OCI-LY7 (cell line): Measurements from ENCODE around the gene VAMP1.

Experiments
- EZH2phosphoT487 ChIP-seq: fragments of 200-600 bp; sonication (generic); IDR thresholded peaks from 2 replicates; pipeline ENCODE4 v1.6.1; 2018; ENCODE audit warnings: low read depth, borderline replicate concordance, mild to moderate bottlenecking, mixed run types, antibody characterized with exemption, low read length, moderate library complexity, mixed read lengths
- TF ChIP-seq, protein P1 (sequence below): fragments of 200-600 bp; sonication (generic); conservative IDR thresholded peaks from 2 replicates; pipeline ENCODE4 v1.5.1; 2014; ENCODE audit warnings: mild to moderate bottlenecking, antibody characterized with exemption, low read length, moderate library complexity, mixed read lengths

DNA sequence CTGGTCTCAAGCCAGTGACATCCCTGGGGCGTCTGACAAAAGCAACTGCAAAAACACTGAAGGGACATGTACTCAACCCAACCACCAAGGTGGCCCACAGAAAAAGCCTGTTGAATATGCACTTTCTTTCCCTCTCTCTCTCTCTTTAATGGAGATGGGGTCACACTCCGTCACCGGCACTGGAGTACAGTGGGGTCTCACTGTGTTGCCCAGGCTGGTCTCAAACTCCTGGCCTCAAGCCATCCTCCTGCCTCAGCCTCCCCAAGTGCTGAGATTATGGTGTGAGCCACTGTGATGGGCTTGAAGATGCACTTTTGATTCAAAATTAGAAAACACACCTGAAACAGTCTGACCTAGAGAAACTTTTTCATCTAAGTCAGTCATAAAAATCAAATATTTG lies 32.9 kb downstream of the VAMP1 start:
- TF ChIP-seq, protein P1, sequence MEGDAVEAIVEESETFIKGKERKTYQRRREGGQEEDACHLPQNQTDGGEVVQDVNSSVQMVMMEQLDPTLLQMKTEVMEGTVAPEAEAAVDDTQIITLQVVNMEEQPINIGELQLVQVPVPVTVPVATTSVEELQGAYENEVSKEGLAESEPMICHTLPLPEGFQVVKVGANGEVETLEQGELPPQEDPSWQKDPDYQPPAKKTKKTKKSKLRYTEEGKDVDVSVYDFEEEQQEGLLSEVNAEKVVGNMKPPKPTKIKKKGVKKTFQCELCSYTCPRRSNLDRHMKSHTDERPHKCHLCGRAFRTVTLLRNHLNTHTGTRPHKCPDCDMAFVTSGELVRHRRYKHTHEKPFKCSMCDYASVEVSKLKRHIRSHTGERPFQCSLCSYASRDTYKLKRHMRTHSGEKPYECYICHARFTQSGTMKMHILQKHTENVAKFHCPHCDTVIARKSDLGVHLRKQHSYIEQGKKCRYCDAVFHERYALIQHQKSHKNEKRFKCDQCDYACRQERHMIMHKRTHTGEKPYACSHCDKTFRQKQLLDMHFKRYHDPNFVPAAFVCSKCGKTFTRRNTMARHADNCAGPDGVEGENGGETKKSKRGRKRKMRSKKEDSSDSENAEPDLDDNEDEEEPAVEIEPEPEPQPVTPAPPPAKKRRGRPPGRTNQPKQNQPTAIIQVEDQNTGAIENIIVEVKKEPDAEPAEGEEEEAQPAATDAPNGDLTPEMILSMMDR, result no peak
- TF ChIP-seq EZH2phosphoT487, result no peak
